ENCODE data around the gene C1QL1.

GRCh38 chr17:44941712-44942331, 26.3 kb downstream of the C1QL1 start:
- TF ChIP-seq CTCF (IDR thresholded peaks at IDR 0.05): no peak
- no peak for TF ChIP-seq POLR2A (IDR thresholded peaks at IDR 0.05)

All from body of pancreas (tissue), 4 donors.